Body of pancreas (tissue), 4 donors: Measurements from ENCODE around the gene WDR18. TPM values are rescaled to one million over a fixed set of nuclear protein-coding genes. Genes with fewer than 3 reads are reported as not detected.

Experiments
- ATAC-seq: fragments of 150-250 bp; one replicate; pipeline ENCODE4 v1.9.1; 2016
- DNase-seq, 4 donors: peaks; one replicate each; pipeline ENCODE4 v3.0.0-alpha.2; 2019
- H3K27ac ChIP-seq, 4 donors: fragments of 200-600 bp; sonication (generic); 1 replicate in 3 of 4; 2 replicates in 1 of 4; pipeline versions ENCODE4 v1.5.1 to v1.6.1; 2016 to 2019; ENCODE audit warnings: mild to moderate bottlenecking in 1 of 4, mixed read lengths in 1 of 4, moderate library complexity in 1 of 4
- H3K27me3 ChIP-seq, 2 donors: fragments of 200-600 bp; sonication (generic); one replicate each; pipeline ENCODE4 v1.6.0; 2016; ENCODE audit warnings: mild to moderate bottlenecking in 1 of 2
- H3K36me3 ChIP-seq, 2 donors: fragments of 200-600 bp; sonication (generic); replicated peaks in 1 of 2; 2 replicates each; pipeline ENCODE4 v1.5.1; 2016; ENCODE audit warnings: low read depth in 2 of 2; ENCODE audit not compliant: insufficient read depth in 1 of 2
- H3K4me1 ChIP-seq: fragments of 200-600 bp; sonication (generic); one replicate; pipeline ENCODE4 v1.6.0; 2016
- H3K4me3 ChIP-seq, 2 donors: fragments of 200-600 bp; sonication (generic); 1 replicate in 1 of 2; 2 replicates in 1 of 2; pipeline ENCODE4 v1.5.1; 2016 to 2019
- H3K9me3 ChIP-seq, 3 donors: fragments of 200-600 bp; sonication (generic); 1 replicate in 2 of 3; 2 replicates in 1 of 3; pipeline ENCODE4 v1.5.1; 2016
- POLR2A ChIP-seq, 3 donors: fragments of 450-650 bp; IDR thresholded peaks; one replicate each; pipeline ENCODE4 v1.6.1; 2016; ENCODE audit warnings: antibody characterized with exemption in 3 of 3, mild to moderate bottlenecking in 2 of 3
- WGBS, 2 donors: methylation state at CpG; one replicate each; pipeline ENCODE4 v1.1.5; 2017; 5-methylcytosine and 5-hydroxymethylcytosine counted together
- intact Hi-C: fragments of 100-400 bp; cut with DNase I; formaldehyde crosslinking; loops from one replicate; pipeline ENCODE4 v1.15.1; 2023
- total RNA-seq, 2 donors: library from RNA; depleted of rRNA; stranded (reverse); fragments of >200 nt; gene quantifications; one replicate each; pipeline ENCODE4 v1.1.0, GENCODE V29; 2016
- TF ChIP-seq, protein P1 (sequence below), 7 experiments: fragments of 450-650 bp in 4 of 7; fragments of 200-600 bp in 3 of 7; sonication (generic) in 3 of 7; IDR thresholded peaks; one replicate each; pipeline ENCODE4 v1.5.1; 2016 to 2019; ENCODE audit warnings: antibody characterized with exemption in 7 of 7

The WDR18 gene
- total RNA-seq, 2 donors from 2014 or later: 15.3 to 53.1 TPM

DNA sequence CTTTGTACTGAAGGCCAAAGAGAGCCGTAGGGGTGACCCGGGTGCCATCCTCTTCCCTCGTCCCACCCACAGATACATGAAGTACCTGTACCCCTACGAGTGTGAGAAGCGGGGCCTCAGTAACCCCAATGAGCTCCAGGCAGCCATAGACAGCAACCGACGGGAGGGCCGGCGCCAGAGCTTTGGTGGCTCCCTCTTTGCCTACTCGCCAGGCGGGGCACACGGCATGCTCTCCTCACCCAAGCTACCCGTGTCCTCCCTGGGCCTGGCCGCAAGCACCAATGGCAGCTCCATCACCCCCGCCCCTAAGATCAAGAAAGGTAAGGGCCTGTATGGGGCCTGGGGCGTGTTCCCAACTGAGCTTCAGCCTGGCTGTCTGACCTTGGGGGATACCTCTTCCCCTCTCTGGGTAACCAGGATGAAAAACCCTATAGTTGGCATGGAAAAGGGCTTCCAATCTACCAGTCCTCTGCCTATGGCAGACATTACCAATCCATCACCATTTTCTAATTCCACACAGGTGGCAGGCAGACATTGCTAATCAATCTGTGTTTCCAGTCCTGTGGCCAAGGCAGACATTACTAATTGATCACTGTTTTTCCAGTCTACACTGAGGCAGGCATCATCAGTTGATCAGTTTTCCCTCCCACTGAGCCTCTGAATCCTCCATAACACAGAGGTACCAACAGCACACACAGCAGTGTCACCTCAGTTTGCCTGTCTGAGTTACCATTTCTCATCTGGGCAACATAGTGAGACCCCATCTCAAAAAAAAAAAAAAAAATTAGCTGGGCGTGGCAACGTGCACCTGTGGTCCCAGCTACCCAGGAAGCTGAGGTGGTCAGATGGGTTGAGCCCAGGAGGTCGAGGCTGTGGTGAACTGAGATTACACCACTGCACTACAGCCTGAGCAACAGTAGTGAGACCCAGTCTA lies 19.1 kb upstream of the WDR18 start:
- Histone ChIP-seq H3K27ac (no peak overlapping the region), H3K4me1 (no peaks in the 10 kb centered on the region), H3K4me3 (no peak overlapping the region), H3K36me3 (peaks cover 0 to 10% of the 10 kb centered on the region in 2 donors), H3K27me3 (no peaks in the 10 kb centered on the region), H3K9me3 (no peaks in the 10 kb centered on the region)
- ATAC-seq (no peak), DNase-seq (no peak)
- TF ChIP-seq, protein P1, sequence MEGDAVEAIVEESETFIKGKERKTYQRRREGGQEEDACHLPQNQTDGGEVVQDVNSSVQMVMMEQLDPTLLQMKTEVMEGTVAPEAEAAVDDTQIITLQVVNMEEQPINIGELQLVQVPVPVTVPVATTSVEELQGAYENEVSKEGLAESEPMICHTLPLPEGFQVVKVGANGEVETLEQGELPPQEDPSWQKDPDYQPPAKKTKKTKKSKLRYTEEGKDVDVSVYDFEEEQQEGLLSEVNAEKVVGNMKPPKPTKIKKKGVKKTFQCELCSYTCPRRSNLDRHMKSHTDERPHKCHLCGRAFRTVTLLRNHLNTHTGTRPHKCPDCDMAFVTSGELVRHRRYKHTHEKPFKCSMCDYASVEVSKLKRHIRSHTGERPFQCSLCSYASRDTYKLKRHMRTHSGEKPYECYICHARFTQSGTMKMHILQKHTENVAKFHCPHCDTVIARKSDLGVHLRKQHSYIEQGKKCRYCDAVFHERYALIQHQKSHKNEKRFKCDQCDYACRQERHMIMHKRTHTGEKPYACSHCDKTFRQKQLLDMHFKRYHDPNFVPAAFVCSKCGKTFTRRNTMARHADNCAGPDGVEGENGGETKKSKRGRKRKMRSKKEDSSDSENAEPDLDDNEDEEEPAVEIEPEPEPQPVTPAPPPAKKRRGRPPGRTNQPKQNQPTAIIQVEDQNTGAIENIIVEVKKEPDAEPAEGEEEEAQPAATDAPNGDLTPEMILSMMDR (IDR thresholded peaks at IDR 0.05): no peak
- no peak for TF ChIP-seq POLR2A (IDR thresholded peaks at IDR 0.05)
- 93% methylated on average over 12 to 16 of the region's 19 CpGs for WGBS, 2 donors
- intact Hi-C loops: no loop called here

DNA sequence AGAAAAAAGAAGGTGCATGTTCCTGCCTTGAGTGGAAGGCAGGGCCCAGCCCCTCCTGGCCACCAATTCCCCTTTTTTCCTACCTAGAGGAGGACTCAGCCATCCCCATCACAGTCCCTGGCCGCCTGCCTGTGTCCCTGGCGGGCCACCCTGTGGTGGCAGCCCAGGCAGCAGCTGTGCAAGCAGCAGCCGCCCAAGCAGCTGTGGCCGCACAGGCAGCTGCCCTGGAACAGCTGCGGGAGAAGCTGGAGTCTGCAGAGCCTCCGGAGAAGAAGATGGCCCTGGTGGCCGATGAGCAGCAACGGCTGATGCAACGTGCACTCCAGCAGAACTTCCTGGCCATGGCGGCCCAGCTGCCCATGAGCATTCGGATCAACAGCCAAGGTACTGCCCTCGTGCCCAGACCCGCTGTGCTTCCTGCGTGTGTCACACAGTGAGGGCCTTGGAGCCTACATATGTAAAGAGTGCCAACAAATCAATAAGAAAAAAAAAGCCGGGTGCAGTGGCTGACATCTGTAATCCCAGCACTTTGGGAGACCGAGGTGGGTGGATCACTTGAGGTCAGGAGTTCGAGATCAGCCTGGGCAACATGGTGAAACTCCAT lies 17.6 kb upstream of the WDR18 start:
- WGBS, 2 donors: 89 to 95% methylated on average over 8 to 17 of the region's 17 CpGs
- TF ChIP-seq, protein P1 (IDR thresholded peaks at IDR 0.05): no peak
- no peak for TF ChIP-seq POLR2A (IDR thresholded peaks at IDR 0.05)
- no peaks in the 10 kb centered on the region for H3K27me3 ChIP-seq
- intact Hi-C loops: no loop called here
- DNase-seq (no peak), ATAC-seq (no peak)
- H3K36me3 ChIP-seq: peaks cover 0 to 12% of the 10 kb centered on the region in 2 donors
- H3K4me1 ChIP-seq: no peaks in the 10 kb centered on the region
- no peak overlapping the region for H3K4me3 ChIP-seq
- H3K27ac ChIP-seq: no peak overlapping the region
- H3K9me3 ChIP-seq: peaks cover 0 to 7% (median 0%) of the 10 kb centered on the region in 3 donors

DNA sequence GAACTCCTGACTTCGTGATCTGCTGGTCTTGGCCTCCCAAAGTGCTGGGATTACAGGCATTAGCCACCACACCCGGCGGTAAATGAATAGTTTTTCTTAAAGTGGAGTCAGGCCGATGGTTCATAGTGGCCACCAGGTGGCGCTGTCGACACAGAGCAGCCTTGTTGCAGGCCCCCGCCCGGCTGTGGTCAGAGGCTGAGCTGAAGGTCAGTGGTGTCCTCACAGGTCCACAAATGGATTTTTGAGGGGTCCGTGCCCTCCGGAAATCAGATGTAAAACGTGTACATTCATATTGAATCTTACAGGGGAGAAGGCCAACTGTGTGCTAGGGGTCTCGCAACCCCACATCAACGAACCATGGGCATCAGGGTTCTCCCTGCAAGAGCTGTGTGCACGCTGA lies 13.4 kb upstream of the WDR18 start:
- Histone ChIP-seq H3K4me3 (no peak overlapping the region), H3K27me3 (no peaks in the 10 kb centered on the region), H3K9me3 (peaks cover 0 to 7% (median 0%) of the 10 kb centered on the region in 3 donors), H3K4me1 (no peaks in the 10 kb centered on the region), H3K27ac (no peak overlapping the region), H3K36me3 (peaks cover 0 to 12% of the 10 kb centered on the region in 2 donors)
- no peak for ATAC-seq
- DNase-seq: no peak
- TF ChIP-seq, protein P1 (IDR thresholded peaks at IDR 0.05): peak in 6 of 7 experiments; percentile 17 to 40 (median 27)
- no peak for TF ChIP-seq POLR2A (IDR thresholded peaks at IDR 0.05)
- 95% methylated on average over 13 of the region's 14 CpGs for WGBS, 2 donors
- intact Hi-C loops: no loop called here

DNA sequence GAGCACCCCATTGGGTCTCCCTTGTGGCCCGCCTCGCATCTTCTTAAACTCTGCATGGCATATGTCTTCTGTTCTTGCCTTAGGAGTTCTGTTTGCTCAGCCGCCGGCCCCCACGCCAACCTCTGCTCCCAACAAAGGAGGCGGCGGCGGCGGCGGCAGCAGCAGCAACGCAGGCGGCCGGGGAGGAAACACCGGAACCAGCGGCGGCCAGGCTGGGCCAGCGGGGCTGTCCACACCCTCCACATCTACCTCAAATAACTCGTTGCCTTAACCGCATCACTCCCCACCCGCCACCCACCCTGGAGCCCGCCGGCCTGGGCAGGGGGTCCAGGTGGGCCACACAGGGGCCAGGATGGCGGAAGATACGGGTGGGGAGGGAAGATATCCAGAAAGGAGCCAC lies 12.3 kb upstream of the WDR18 start:
- H3K36me3 ChIP-seq: peaks cover 0 to 9% of the 10 kb centered on the region in 2 donors
- DNase-seq: no peak

More for the DNA sequence above, 12.3 kb upstream of the WDR18 start:
- H3K4me1 ChIP-seq: no peaks in the 10 kb centered on the region
- 90 to 99% methylated on average over 15 to 22 of the region's 24 CpGs for WGBS, 2 donors
- no peaks in the 10 kb centered on the region for H3K27me3 ChIP-seq
- no peak for ATAC-seq
- H3K4me3 ChIP-seq: no peak overlapping the region
- no peak for TF ChIP-seq POLR2A (IDR thresholded peaks at IDR 0.05)
- TF ChIP-seq, protein P1 (IDR thresholded peaks at IDR 0.05): no peak
- H3K9me3 ChIP-seq: peaks cover 0 to 7% (median 0%) of the 10 kb centered on the region in 3 donors
- no peak overlapping the region for H3K27ac ChIP-seq
- intact Hi-C loops: no loop called here
